RWPE1 (cell line): ENCODE data around the gene EMC7.

ENCODE experiments used
- CTCF ChIA-PET: fragments of 350-600 bp; sonication (Branson Sonifier 250); formaldehyde crosslinking; extraction: SDS; loops from one replicate; lab custom pipeline; 2021; lab: Yijun Ruan, JAX
- POLR2A ChIA-PET: fragments of 400-600 bp; formaldehyde crosslinking; extraction: SDS; loops from one replicate; lab custom pipeline; 2020; ENCODE audit warnings: antibody characterized with exemption; ENCODE audit not compliant: low non-redundant PET; lab: Yijun Ruan, JAX
- DNase-seq: peaks from one replicate; pipeline ENCODE4 v3.0.0; 2012; ENCODE audit warnings: low spot score
- H3K27ac ChIP-seq: fragments of 450-650 bp; 2 replicates; pipeline ENCODE4 v1.5.1; 2017
- CTCF ChIP-seq: fragments of 450-650 bp; conservative IDR thresholded peaks from 2 replicates; pipeline ENCODE4 v1.5.1; 2017; ENCODE audit warnings: low read depth, mild to moderate bottlenecking

The EMC7 gene

DNA sequence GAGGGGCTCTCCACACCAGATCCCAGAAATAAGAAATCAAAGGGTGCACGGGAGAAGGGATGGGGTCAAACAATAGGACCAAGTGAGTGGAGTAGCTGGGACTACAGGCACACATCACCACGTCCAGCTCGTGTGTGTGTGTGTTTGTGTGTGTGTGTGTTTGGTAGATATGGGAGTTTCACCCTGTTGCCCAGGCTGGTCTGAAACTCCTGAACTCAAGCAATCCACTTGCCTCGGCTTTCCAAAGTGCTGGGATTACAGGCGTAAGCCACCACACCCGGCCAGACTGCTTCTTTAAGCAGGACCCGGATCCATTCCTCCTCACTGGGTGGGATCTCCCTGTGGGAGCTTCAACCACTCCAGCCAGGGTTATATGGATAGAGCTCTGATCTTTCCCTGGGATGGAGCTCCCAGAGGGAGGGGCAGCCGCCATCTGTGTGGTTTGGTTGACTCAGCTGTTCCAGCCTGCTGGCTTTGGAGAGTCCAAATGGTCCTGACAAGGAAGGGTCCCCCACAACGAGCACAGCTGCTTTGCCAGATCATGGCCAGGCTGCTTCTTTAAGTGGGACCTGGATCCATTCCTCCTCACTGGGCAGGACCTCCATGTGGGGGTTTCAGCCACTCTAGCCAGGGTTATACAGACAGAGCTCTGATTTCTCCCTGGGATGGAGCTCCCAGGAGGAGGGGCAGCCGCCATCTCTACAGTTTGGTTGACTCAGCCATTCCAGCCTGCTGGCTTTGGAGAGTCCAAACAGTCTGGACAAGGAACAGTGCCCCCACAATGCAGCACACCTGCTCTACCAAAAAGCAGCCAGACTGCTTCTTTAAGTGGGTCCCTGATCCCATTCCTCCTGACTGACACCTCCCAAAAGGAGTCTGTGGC, 53.5 kb downstream of the EMC7 start:
- CTCF ChIA-PET = interaction anchor here (0.6 kb wide), 1 partner anchor 216 kb away, joined by 3 read pairs; no protein-coding TSS in a partner anchor
- DNase-seq = no peak
- H3K27ac ChIP-seq = no peak overlapping the region
- no peak for TF ChIP-seq CTCF
- POLR2A ChIA-PET = no interaction called here

DNA sequence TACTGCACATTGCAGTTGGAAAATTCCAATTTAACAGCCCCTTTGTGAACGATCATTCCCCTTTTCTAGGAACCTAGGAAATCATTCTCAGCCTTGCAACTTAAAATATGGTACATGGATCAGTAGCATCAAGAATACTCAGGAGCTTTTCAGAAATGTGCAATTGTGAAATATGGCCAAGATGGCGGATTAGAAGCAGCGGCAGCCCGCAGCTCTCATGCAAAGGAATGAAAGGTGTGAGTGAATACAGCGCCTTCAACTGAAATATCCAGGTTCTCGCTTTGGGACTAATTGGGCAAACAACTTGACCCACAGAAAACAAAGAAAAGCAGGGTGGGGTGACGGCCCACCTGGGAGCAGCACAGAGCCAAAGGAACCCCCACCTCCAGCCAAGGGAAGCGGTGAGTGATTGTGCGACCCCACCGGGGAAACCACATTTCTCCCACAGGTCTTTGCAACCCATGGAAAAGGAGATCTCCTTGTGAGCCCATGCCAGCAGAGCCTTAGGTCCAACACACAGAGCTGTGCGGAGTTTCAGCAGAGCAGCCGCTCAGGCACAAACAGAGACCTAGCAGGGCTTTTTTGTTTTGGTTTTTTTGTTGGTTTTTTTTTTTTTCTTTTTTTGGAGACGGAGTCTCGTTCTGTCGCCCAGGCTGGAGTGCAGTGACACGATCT, 55.1 kb downstream of the EMC7 start:
- no peak for TF ChIP-seq CTCF
- no peak overlapping the region for H3K27ac ChIP-seq
- ChIA-PET CTCF (no interaction called here), POLR2A (no interaction called here)
- no peak for DNase-seq

DNA sequence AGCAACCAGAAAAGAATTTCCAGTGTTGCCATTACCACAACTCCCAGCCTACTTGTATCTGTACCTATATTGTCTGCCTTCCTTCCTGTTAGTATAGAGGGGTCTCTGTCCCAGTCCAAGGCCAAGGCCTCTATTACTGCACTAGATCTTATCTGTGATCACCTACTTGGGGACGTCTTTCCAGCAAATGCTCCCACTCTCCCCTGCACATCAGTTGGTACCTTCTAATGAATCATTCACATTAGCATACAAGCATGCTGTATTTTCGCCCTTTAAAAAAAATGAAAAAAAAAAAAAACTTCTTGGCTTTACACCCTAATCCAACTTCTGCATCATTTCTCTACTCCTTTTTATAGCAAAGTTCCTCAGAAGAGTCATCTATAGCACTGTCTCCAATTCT, 57.8 kb downstream of the EMC7 start:
- ChIA-PET POLR2A (no interaction called here), CTCF (interaction anchor here (0.6 kb wide), 1 partner anchor 835 kb away, joined by 3 read pairs; no protein-coding TSS in a partner anchor)
- DNase-seq = no peak
- no peak for TF ChIP-seq CTCF
- H3K27ac ChIP-seq = no peak overlapping the region

- CTCF ChIA-PET = interaction anchor here (0.6 kb wide), 2 partner anchors 9 to 835 kb away, joined by 3 read pairs; no protein-coding TSS in a partner anchor
- TF ChIP-seq CTCF = no peak
- DNase-seq = no peak
- no peak overlapping the region for H3K27ac ChIP-seq
- POLR2A ChIA-PET = no interaction called here
These were observed 58.3 kb downstream of the EMC7 start for GRCh38 chr15:34043391-34043790.

GRCh38 chr15:34039790-34040113, 61.9 kb downstream of the EMC7 start:
- no peak for DNase-seq
- CTCF ChIA-PET = no interaction called here
- H3K27ac ChIP-seq = no peak overlapping the region
- no peak for TF ChIP-seq CTCF
- POLR2A ChIA-PET = interaction anchor here (0.6 kb wide), 1 partner anchor 32 kb away, joined by 4 read pairs; no protein-coding TSS in a partner anchor

DNA sequence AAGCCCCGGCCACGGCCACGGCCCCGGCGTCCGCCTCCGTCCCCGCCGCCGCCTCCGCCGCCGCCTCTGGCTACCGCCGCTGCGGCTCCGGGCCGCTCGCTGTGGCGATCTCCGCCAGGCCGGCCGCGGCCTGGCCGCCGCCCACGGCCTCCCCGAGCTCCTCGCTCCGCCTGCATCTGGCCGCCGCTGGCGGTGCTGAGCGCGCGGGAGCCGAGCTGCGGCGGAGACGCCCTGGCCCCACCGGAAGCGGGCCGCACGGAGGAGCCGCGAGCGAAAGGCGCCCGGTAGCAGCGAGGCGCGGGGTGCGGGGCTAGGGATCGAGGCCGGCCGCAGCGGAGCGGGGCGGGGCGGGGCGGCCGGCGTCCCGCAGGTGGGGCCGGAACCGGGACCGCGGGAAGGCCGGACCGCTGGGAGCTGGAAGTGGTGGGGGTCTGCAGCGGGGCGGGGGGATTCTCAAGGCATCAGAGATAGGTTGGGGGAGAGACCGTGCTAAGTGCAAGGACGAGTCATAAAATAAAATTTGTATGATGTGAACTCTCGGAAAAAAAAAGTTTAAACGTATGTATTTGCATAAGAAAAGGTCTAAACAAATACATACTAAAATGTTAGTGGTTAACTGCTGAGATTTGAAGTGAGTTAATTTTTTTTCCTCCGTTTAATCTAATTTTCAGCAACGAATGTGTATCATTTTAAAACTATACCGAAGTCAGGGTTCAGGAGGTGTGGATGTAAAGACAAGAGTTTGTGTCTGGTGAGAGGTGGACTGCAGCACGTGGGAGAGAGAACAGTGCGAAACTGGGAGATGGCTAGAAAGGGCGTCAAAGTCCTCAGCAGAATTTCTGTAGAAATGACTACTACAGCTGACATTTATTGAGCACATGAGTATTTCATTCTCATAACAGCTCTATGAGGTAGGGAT, 62.5 kb downstream of the EMC7 start, which contains the start of gene AVEN:
Gene AVEN (minus strand): TSS at position 334 of the 919 bp plus-strand sequence. CDS start 158 bp downstream, at position 176.
- peak; percentile 52 for DNase-seq
- TF ChIP-seq CTCF = no peak
- ChIA-PET POLR2A (no interaction called here), CTCF (no interaction called here)
- H3K27ac ChIP-seq = peak within 1 kb of the TSS; percentile 94
